ENCODE results near the gene RASSF7. TPM values are rescaled to one million over a fixed set of nuclear protein-coding genes. Genes with fewer than 3 reads are reported as not detected.

Gene RASSF7
- total RNA-seq, 2 experiments from 2014 or later: 15.1 to 18.0 TPM

DNA sequence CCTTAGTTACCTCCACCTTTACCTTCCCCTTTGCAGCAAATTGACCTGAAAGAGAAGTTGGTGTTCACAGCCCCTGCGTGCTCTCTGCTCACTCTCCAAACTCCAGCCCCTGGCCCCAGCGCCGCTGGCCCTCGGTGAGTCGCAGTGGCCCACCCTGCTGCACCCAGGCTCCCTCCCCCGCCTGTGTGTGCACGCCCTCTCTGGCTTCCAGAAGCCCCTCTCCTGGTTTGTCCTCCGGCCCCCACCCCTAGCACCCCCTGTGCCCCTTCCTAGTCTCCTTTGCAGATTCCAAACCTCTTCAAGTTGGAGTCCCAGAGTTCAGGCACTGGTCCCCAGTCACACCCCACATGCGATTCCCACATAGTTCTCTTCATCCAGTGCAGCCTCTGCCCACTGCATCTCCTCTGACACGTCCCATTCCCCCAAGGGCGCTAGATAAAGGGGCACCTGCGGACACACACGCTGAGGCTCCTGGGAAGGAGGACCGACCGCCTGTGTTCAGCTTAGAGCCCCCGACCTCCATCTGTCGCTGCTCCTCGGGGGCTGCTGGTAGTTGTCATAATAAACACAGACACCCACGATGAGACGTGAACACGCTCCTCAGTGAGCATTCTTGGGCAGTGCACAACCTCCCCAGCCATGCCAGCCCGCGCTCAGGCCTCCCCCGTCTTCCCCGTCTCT, 14.0 kb downstream of the RASSF7 start:
- Histone ChIP-seq H3K9me2 (ENCODE audit: insufficient read depth, low read length) (no peaks in the 10 kb centered on the region), H2AFZ (ENCODE audit: low read length) (peak overlapping the region; percentile 27), H3K27ac (ENCODE audit: low read depth, low read length, poor library complexity, severe bottlenecking) (no peak overlapping the region), H3K79me2 (ENCODE audit: insufficient read depth, low read depth, low read length) (peaks cover 30% of the 10 kb centered on the region), H3K4me2 (ENCODE audit: low read length) (peak overlapping the region; percentile 74), H3K9me3 (ENCODE audit: low read length) (no peaks in the 10 kb centered on the region), H3K4me1 (ENCODE audit: insufficient read depth, low read length, poor library complexity, severe bottlenecking) (peaks cover 38% of the 10 kb centered on the region), H4K20me1 (ENCODE audit: insufficient read depth, low read length) (peaks cover 26% of the 10 kb centered on the region), H3K36me3 (ENCODE audit: insufficient read depth, low read length) (peaks cover 14% of the 10 kb centered on the region; the same call in 1 of the 2 replicates), H3K4me3 (ENCODE audit: low read depth, low read length, poor library complexity, severe bottlenecking) (peak overlapping the region; percentile 67)
- no peak for TF ChIP-seq EZH2phosphoT487 (IDR thresholded peaks at IDR 0.05; ENCODE audit: borderline replicate concordance, low read depth, low read length)
- TF ChIP-seq, protein P1, sequence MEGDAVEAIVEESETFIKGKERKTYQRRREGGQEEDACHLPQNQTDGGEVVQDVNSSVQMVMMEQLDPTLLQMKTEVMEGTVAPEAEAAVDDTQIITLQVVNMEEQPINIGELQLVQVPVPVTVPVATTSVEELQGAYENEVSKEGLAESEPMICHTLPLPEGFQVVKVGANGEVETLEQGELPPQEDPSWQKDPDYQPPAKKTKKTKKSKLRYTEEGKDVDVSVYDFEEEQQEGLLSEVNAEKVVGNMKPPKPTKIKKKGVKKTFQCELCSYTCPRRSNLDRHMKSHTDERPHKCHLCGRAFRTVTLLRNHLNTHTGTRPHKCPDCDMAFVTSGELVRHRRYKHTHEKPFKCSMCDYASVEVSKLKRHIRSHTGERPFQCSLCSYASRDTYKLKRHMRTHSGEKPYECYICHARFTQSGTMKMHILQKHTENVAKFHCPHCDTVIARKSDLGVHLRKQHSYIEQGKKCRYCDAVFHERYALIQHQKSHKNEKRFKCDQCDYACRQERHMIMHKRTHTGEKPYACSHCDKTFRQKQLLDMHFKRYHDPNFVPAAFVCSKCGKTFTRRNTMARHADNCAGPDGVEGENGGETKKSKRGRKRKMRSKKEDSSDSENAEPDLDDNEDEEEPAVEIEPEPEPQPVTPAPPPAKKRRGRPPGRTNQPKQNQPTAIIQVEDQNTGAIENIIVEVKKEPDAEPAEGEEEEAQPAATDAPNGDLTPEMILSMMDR (conservative IDR thresholded peaks at IDR 0.05; ENCODE audit: low read length): no peak
- intact Hi-C loops (cut with micrococcal nuclease; ENCODE audit: unreplicated experiment): loop anchor here (5.0 kb wide), 2 partner anchors 43 to 233 kb away; partner anchors contain the start of genes IRF7, PIDD1 and RPLP2
- no peak for DNase-seq (ENCODE audit: low spot score)
- POLR2A ChIA-PET: interaction anchor here (1.4 kb wide), 1 partner anchor 13 kb away, joined by 3 read pairs; no protein-coding TSS in a partner anchor
- BruUV-seq (replicated peaks): no TSS peak
- CTCF ChIA-PET (ENCODE audit: unreplicated experiment): no interaction called here

DNA sequence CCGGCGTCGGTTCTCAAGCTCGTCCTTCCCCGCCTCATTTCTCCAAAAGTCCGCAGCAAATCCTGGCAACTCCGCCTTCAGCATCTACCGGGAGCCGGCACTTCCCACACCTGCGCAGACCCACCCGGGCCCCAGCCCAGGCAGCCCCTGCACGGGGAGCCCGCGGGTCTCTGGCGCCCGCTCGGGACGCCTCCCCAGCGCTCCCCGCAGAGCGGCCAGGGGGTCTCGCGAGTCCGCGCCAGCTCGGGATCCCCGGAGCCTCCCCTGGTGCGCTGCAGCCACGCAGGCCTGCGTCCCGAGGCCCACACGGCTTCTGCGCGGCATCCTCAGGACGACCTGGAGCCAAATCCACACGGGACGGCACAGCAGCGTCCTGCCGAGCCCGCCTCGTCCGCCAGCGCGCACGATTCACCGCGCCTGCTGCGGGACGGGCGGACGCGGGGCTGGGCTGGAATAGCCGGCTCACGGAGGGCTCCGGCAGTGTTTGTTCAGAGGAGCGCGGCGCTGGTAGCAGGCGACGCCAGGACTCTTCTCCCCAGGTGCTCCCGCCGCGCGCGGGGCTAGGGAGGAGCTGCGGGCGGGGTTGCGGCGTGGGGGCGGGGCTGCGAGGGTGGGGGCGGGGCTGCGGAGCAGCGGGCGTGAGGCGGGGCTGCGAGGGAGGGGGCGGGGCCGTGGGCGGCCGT, 14.7 kb downstream of the RASSF7 start:
- Histone ChIP-seq H2AFZ (ENCODE audit: low read length) (peak overlapping the region; percentile 27), H3K4me3 (ENCODE audit: low read depth, low read length, poor library complexity, severe bottlenecking) (peak overlapping the region; percentile 67), H3K4me1 (ENCODE audit: insufficient read depth, low read length, poor library complexity, severe bottlenecking) (peaks cover 38% of the 10 kb centered on the region), H3K79me2 (ENCODE audit: insufficient read depth, low read depth, low read length) (peaks cover 37% of the 10 kb centered on the region), H4K20me1 (ENCODE audit: insufficient read depth, low read length) (peaks cover 29% of the 10 kb centered on the region), H3K9me3 (ENCODE audit: low read length) (no peaks in the 10 kb centered on the region), H3K9me2 (ENCODE audit: insufficient read depth, low read length) (no peaks in the 10 kb centered on the region), H3K27ac (ENCODE audit: low read depth, low read length, poor library complexity, severe bottlenecking) (no peak overlapping the region), H3K4me2 (ENCODE audit: low read length) (peak overlapping the region; percentile 74), H3K36me3 (ENCODE audit: insufficient read depth, low read length) (peaks cover 18% of the 10 kb centered on the region; the same call in 1 of the 2 replicates)
- no TSS peak for BruUV-seq (replicated peaks)
- POLR2A ChIA-PET: interaction anchor here (0.6 to 1.4 kb wide), 6 partner anchors 14 to 222 kb away, joined by 3 to 5 read pairs (median 3); no protein-coding TSS in a partner anchor
- intact Hi-C loops (cut with micrococcal nuclease; ENCODE audit: unreplicated experiment): loop anchor here (5.0 kb wide), 2 partner anchors 42 to 232 kb away; partner anchors contain the start of genes IRF7, PIDD1 and RPLP2
- TF ChIP-seq, protein P1 (conservative IDR thresholded peaks at IDR 0.05; ENCODE audit: low read length): no peak
- no peak for TF ChIP-seq EZH2phosphoT487 (IDR thresholded peaks at IDR 0.05; ENCODE audit: borderline replicate concordance, low read depth, low read length)
- CTCF ChIA-PET (ENCODE audit: unreplicated experiment): no interaction called here
- peak; percentile 78 for DNase-seq (ENCODE audit: low spot score)

All from OCI-LY7 (cell line).